Activated naive CD4-positive, alpha-beta T cell (primary cell): Measurements from ENCODE around the gene IFITM10.
"Not testable (repeated sequence)": the region's sequence is repeated elsewhere in the genome, so short reads cannot be mapped to it uniquely, and the experiment has no call there.

Experiments
- DNase-seq, 4 experiments: peaks; one replicate each; lab custom pipeline; 2025; lab: John Stamatoyannopoulos, UW

The IFITM10 gene

DNA sequence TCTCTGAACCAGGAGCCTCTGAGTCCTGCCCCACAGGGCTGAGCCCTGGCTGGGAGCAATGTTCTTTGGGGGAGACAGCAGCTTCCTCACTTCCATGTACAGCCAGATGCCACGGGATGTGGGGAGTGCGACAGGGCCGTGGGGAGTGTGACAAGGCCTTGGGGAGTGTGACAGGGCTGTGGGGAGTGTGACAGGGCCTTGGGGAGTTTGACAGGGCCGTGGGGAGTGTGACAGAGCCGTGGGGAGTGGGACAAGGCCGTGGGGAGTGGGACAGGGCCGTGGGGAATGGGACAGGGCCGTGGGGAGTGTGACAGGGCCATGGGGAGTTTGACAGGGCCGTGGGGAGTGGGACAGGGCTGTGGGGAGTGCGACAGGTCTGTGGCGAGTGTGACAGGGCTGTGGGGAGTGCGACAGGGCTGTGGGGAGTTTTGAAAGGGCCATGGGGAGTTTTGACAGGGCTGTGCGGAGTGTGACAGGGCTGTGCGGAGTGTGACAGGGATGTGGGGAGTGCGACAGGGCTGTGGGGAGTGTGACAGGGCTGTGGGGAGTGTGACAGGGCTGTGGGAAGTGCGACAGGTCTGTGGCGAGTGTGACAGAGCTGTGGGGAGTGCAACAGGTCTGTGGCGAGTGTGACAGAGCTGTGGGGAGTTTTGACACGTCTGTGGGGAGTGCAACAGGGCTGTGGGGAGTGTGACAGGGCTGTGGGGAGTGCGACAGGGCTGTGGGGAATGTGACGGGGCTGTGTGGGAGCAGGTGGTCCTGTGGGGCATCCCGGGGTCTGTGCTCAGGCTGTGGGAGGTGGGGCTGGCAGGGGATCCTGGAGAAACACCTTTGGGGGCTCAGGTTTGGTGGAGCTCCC lies 60.0 kb downstream of the IFITM10 start:
- no peak for DNase-seq

DNA sequence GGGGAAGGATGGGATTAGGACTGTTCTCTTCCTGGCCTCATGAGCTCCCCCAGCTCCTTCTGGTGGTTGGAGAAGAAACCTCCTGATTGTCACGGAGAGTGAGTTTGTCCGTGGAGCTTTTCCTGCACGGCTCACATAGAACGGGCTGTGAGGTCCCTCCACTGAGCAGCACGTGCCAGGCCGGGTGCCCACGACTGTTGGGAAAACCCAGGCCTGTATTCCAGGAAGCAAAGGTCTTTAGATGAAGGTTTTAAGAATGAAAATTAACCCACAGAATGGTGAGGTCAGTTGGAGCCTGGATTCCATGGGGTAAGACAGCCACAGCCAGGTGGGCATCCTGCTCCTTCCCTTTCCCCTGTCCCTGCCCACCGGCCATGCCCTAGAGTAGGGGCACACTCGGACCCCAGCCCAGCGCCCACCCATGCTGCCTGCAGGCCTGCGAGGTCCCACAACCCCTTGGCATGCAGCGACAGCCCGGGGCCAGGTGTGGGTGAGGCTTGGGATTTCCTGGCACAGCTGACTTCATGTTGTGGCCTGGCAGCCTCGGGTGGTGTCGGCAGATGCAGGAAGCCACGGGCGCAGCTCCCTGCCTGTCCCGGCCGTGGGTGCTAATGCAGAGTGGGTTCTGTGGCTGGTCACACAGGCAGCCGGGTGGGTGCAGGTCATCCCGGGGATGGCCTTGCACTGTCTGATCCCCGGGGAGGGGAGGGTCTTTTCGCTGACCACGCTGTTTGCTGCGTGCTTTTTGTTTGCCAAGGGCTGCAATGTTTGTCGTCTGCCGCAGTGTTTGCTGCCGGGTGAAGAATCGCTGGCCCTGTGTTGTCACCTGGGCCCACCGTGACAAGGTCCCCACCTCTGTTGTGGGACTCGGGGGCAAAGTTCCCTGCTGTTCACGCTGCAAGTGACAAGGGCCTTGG lies 60.9 kb downstream of the IFITM10 start:
- not testable (repeated sequence) for DNase-seq

DNA sequence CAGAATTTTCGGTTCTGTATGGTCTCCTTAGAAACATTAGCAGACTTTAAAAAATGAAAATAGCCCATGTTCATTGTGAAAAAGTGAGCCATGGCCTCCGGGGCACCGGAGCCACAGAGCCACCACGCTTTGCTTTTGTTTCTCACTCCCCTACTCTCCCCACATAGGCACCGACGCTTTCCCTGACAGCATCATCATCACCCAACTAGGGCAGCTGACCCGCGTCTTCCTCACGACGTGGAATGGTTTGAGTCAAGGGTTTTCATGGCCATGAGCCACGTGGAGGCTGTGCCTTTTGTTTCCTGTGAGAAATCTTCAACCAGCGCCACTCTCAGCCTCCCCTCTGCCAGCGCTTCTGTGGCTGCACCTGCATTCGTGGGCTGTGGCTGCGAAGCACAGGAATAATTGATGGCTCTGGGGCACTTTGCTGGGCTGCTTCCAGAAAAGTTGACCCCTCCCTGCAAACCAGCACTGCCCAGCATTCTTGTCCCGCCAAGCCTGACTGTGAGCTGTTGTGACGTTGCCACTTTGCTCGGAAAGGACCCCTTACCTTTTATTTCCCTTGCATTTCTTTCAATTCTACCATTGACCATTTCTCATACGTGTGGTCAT lies 62.0 kb downstream of the IFITM10 start:
- not testable (repeated sequence) for DNase-seq

DNA sequence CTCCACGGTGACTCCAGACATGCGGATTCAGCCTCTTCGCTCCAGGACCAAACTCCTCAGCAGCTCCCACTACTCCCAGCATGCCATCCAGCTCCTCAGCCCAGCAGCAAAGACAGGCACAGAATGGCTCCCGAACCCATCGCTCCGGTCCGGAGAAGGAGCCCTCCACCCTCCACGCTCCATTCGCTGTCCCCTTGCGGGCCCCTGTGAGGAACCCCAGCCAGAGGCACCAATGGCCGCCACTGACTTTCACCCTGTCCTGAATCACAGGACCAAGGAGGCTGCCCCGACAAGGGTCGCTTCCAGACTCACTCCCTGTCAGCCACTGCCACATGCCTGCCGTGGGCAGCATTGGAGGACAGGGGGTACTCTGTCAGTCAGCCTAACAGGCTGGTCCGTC lies 64.2 kb downstream of the IFITM10 start:
- DNase-seq, result not testable (repeated sequence)

DNA sequence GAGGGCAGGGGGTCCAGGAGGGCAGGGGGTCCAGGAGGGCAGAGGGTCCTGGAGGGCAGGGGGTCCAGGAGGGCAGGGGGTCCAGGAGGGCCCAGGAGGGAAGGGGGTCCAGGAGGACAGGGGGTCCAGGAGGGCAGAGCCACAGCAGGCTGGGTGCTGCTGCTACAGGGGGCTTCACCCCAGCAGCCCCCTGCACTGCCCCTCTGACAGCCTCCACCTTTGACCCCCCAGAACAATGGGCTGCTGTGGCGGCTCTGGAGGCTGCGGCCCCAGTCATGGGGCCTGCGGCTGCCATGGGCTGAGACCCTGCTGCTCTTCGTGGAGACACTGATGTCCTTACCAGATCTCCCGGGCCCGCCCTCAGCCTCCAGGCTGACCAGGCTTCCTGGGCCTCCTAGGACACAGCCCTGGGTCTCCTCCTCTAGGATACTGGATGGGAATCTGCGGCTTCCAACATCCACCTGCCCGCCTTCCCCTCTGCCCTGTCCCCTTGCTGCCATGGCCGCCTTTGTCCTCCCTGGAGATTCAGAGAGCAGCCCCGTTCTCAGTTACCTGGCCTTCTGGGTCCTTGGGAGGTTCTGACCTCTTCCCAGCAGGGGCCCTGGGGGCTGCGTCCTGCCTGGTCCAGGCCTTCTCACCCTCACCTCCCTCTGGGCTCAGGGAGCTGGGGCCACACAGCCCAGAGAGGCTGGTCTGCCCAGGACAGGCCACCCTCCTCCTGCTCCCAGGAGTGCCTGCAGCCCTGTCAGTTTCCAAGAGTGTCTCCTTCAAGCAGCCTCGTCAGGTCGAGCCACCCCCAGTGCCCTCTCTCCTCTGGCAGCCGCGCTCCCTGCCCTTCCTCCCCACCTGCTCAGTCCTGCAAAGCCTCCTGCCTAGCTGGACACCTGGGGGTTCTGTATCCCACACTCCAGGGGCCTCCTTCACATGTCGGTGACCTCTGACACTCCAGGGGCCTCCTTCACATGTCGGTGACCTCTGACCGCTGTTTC lies 65.2 kb downstream of the IFITM10 start:
- DNase-seq, result not testable (repeated sequence)

DNA sequence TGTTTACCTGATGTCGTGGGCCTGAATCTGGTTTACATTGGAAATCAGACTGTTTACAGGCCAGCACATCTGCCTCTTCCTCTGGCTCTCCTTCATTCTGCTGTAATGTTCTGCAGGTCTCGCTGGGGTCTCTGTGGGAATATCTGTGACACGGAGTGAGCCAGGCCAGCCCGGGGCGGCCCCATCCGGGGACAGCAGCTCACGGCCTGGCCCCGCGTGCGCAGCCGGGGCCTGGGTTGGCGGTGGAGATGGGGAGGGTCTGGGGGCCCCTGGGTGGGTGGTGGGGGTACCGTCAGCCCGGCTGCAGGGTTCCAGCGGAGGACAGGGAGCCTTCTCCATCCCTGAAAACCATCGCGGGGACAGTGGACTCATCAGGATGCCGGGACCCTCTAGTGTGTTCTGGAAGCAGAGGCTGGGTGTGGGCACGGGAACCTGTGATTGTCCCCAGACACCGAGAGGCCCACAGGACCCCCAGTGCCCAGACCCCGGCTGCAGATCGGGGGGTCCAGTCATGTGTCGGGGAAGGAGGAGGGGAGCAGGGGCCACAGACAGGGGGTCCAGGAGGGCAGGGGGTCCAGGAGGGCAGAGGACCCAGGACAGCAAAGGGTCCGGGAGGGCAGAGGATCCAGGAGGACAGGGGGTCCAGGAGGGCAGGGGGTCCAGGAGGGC lies 66.4 kb downstream of the IFITM10 start:
- DNase-seq, result not testable (repeated sequence)

DNA sequence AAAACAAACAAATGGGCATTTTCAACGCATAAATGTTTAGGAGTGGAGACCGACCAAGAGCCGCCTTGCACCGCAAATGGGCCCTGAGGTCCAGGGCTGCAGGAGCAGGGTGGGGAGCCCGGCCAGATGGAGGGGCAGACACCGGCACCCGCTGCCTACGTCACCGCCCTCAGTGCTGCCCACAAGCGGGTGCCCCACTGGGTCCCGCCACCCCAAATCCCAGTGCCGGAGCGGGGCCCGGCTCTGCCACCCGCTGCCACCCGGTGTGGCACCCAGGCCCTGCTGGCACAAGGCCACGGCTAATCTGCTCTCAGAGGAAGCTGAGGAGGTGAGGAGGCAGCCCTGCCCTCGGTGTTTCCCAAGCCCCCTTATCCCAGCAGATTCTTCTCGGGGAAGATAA lies 67.2 kb downstream of the IFITM10 start:
- not testable (repeated sequence) for DNase-seq
